NCI-H2196 treated with DMSO at 0.1 percent for 48 hours (cell line): ENCODE measurements around the gene POPDC3.

Experiments used
- DNase-seq: peaks from one replicate; lab custom pipeline; 2025; ENCODE audit not compliant: unreplicated experiment; lab: John Stamatoyannopoulos, UW

Gene POPDC3

GRCh38 chr6:105153676-105154075, 26.1 kb downstream of the POPDC3 start:
- DNase-seq = no peak

GRCh38 chr6:105152880-105153279, 26.9 kb downstream of the POPDC3 start:
- no peak for DNase-seq

- no peak for DNase-seq
These were observed 28.2 kb downstream of the POPDC3 start for GRCh38 chr6:105151644-105152043.

- no peak for DNase-seq
These were observed 41.7 kb downstream of the POPDC3 start for GRCh38 chr6:105138141-105138540.

- DNase-seq = no peak
These were observed 42.4 kb downstream of the POPDC3 start for GRCh38 chr6:105137388-105137787.

- no peak for DNase-seq
These were observed 43.1 kb downstream of the POPDC3 start for GRCh38 chr6:105136431-105137350.

- DNase-seq = no peak
These were observed 43.8 kb downstream of the POPDC3 start for GRCh38 chr6:105135907-105136430.

- DNase-seq = no peak
These were observed 44.8 kb downstream of the POPDC3 start for GRCh38 chr6:105135056-105135455.

- DNase-seq = no peak
These were observed 57.1 kb downstream of the POPDC3 start for GRCh38 chr6:105122717-105123116.

- no peak for DNase-seq
These were observed 57.8 kb downstream of the POPDC3 start for GRCh38 chr6:105121981-105122380.

- DNase-seq = no peak
These were observed 59.2 kb downstream of the POPDC3 start for GRCh38 chr6:105120570-105120969.

- no peak for DNase-seq
These were observed 63.7 kb downstream of the POPDC3 start for GRCh38 chr6:105116150-105116549.

- no peak for DNase-seq
These were observed 66.4 kb downstream of the POPDC3 start for GRCh38 chr6:105113422-105113821.

- DNase-seq = no peak
These were observed 67.2 kb downstream of the POPDC3 start for GRCh38 chr6:105112577-105112976.

GRCh38 chr6:105111871-105112270, 67.9 kb downstream of the POPDC3 start:
- no peak for DNase-seq

- DNase-seq = no peak
These were observed 68.7 kb downstream of the POPDC3 start for GRCh38 chr6:105111105-105111504.

GRCh38 chr6:105109955-105110895, 69.6 kb downstream of the POPDC3 start:
- DNase-seq = no peak

GRCh38 chr6:105108631-105109262, 71.1 kb downstream of the POPDC3 start:
- DNase-seq = no peak
